AG20443 (cell line): Measurements from ENCODE around the gene NPY4R2.
"Not testable (repeated sequence)": the region's sequence is repeated elsewhere in the genome, so short reads cannot be mapped to it uniquely, and the experiment has no call there.

Experiments used
- DNase-seq: peaks from one replicate; pipeline ENCODE4 v3.0.0; 2012; ENCODE audit warnings: low spot score, mixed read lengths

NPY4R2 gene

DNA sequence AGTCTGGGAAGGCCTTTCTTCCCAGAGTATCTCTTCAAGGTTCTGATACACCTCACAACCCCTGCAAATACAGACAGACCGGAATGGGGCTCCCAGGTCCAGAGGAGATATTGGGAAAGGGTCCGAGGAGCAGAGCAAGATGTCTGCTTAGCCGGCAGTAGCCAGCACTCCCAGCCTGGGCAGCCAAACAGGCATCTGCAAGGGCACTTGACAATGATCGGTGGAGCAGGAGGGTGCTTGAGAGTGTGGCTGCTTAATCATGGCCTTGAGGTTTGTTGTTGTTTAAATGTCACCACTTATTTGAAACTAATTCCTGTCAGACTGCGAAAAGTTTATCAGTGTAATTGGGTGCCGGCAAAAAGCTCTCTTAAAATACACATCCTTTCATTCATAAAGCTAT lies 15.0 kb downstream of the NPY4R2 start:
- DNase-seq = not testable (repeated sequence)

DNA sequence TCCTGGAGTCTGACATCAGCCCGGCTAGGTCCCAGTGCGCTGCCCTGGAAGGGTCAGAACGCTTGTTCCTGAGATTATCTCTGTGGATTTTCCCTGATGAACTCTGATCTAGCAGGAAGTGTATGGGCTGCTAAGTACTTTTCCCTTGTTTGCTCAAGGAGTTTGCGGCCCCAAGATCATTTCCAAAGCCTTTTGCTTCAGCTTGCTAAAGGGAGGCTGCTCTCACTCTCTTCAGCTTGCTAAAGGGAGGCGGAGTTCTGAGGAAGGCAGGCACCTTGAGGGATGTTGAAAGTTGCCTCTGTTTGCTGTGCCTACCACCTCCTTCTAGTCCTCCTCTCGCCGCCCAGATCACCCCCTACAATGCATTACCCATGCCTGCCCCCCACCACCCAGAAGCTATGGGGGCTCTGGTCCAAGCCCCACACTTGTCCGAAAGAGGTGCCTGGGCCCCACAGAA lies 18.3 kb downstream of the NPY4R2 start:
- peak; percentile 0 for DNase-seq

DNA sequence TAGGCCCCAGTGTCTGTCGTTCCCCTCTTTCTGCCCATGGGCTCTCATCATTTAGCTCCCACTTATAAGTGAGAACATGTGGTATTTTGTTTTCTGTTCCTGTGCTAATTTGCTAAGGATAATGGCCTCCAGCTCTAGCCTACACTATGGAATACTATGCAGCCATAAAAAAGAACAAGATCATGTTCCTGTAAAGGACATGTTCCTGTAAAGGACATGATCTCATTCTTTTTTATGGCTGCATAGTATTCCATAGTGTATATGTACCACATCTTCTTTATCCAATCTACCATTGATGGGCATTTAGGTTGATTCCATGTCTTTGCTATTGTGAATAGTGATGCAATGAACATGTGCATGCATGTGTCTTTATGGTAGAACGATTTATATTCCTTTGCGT lies 19.2 kb downstream of the NPY4R2 start:
- DNase-seq = not testable (repeated sequence)

DNA sequence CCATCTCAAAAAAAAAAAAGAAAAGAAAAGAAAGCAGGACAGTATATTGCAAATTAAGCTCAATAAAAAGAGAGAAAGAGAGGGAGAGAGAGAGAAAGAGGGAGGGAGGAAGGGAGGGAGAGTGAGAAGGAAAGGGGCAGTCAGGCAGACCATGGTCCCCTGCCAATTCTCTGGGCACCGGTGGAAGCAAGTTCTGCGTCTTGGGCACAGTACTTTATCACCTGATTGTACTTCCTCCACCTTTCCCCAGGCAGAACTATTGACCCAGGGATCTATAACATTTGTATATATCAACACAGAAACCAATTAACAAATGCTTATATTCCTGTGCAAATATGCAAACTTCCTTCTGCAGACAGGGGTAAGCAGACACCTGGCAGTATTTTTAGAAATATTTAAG lies 22.4 kb downstream of the NPY4R2 start:
- DNase-seq = not testable (repeated sequence)

DNA sequence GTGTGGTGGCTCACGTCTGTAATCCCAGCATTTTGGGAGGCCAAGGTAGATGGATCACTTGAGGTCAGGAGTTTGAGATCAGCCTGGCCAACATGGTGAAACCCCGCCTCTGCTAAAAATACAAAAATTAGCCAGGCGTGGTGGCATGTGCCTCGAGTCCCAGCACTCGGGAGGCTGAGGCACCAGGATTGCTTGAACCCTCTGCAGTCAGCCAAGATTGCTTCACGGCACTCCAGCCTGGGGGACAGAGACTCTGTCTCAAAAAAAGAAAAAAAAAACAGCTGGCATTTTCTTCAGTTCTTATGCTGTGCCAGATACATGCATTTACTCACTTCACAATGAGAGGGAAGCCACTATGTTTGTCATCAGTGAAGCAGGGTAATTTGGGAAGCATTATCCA lies 22.9 kb downstream of the NPY4R2 start:
- DNase-seq = peak; percentile 1

DNA sequence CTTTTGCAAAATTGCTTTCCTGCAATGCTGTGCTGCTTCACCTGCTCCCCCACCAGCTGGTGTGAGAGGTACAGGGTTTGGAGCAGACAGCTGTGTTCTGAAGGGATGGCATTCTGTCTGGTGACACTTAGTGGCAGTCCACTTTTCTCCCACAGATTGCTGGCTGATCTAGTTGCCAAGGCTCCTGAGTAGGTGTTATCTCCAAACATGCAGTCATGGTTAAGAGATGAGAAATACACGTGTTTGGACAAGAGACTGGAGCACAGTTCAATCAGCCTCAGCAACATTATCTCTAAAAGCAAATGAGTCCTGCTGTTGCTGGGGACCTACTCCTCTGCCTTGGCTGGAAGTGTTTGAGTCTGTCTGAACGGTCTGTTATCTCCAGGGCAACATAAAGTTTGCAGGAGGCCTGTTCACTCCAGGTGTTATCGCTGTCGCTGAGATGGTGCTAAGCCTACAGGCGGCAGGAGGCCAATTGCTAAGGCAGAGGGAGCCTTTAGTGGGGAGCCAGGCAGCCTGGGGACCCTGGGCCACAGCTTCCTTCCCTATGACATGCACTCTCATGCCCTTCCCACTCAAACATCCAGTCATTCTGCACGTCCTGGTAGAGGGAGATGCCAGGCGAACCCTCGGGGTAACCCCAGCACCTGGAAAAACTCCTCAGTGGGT lies 24.0 kb downstream of the NPY4R2 start:
- DNase-seq = peak; percentile 2

DNA sequence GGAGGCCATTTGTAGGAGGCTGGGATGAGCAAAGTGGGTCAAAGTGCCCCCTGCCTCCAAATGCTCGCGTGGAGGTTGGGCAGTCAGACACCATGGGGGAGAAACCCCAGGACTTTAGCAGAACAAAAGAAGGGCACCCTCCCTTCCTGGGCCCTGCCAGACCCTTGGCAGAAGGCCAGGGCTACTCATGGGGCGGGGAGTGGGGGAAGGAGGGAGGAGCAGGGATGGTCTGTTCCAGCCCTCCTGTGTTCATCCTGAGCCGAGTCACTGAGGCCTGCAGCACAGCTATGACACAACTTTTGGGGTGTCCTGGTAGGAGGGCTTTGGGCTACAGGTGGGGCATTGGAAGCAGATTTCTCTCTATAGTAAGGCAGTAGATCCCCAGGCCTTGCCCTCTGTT lies 24.9 kb downstream of the NPY4R2 start:
- DNase-seq = not testable (repeated sequence)

DNA sequence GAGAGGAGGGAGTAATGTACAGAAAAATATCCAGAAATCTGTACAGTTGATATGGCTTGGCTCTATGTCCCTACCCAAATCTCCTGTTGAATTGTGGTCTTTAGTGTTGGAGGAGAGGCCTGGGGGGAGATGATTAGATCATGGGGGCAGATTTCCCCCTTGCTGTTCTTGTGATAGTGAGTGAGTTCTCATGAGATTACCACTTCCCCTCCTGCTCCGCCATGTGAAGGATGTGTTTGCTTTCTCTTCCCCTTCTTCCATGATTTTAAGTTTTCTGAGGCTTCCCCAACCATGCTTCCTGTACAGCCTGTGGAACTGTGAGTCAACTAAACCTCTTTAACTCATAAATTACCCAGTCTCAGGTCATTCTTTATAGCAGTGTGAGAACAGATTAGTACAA lies 29.0 kb downstream of the NPY4R2 start:
- DNase-seq = not testable (repeated sequence)

DNA sequence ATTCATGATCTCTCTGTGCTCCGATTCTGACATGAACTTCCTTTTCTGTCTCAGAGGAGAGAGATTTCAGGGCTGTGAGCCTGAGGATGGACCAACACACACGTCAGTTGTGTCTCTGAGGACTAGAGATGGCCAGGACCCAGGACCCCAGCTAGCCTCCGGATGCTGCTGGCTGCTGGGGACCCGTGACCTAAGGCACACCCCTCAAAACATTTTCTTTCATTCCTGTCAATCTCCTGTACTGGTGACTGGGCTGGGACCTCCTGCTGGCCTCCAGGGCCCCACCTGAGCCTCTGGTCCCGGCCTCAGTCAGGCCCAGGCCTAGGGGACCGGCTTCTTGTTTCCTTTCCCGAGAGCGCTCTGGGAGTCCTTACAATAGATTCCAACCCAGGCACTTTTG lies 38.7 kb downstream of the NPY4R2 start:
- peak; percentile 0 for DNase-seq

DNA sequence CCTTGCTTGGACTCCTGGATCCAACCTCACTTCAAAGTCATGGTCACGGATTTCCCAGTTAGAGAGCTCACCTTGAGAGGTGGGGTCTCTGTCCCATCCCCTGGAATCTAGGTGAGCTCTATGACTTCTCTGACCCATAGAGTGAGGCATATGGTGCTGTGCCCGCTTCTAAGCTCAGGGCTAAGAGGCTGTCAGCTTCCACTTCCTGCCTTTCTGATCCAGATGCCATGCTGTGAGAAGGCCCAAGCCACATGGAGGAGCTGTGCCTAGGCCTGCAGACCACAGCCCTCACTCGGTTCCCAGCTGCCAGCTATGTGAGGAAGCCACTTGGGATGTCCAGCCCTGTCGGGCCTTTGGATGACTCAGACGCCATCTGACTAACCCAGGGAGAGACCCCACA lies 41.2 kb downstream of the NPY4R2 start:
- DNase-seq = not testable (repeated sequence)

DNA sequence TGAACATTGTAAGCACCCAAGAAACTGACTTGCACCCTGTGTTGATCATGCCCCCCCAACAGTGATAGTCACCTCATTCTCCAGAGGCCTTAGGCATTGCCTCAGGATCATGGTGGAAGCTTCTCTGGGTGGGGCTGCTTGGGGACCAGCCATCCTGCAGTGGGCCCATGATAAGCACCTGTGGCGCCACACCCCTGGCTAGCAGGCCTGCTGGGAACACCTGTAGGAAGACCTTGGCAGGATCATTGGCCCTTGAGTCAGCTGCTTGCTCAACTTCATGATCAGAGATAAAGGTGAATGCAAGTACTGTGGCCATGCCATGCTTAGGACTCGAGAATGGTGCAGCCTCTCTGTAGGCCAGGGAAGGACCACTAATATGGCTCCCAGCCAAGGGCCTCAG lies 42.2 kb downstream of the NPY4R2 start:
- DNase-seq = not testable (repeated sequence)

DNA sequence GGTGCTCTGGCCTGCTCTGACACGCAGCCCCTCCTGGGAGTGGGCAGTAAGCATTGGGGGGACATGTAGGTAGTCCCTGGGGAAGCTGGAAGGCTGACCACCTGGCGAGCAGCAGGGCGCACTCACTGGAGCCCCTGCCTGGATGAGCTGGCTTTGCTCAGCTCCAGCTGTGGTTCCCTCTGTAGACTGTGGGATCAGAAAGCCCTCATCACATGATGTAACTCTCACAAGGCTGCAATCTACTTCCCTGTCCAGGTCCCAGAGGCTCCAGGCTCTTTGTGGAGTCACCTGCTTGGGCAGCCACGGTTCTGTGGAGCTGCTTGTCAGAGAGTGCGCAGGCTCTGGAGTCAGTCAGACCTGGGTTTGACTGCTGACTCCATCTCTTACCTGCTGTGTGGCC lies 44.3 kb downstream of the NPY4R2 start:
- not testable (repeated sequence) for DNase-seq

DNA sequence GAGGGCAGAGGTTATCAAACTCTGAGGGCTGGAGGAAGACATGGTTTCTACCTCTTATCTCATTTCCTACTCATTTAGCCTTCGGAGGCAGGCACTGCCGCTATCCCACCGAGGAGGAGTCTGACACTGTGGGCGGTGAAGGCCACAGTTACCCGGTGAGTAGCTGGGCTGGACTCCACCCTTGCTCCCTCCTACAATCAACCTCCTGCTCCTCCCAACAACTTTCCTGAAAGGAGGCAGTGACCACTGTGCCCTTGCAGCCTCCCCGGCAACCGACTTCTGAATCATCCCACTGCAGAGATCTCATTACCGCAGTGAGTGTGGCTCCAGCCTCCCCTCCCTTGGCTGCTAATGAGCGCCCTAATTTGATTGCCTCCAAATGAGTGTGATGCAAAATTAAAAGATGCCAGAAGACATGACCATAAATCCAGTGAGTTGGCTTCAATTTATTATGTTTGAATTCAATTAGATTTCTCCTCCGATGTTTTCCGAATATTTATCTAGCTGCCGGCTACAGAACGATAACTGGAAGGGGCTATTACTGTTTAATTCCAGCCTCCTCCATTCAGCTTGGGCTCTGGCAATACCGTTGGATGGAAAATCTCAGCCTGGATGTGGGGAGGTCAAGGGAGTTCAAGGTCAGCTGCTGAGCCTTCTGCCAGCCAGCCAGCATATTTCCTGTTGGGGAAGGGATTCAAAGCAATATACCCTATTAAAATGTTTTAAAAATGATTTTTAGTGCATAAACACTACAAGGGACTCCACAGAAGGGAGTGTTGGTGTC lies 46.0 kb downstream of the NPY4R2 start:
- DNase-seq = not testable (repeated sequence)

DNA sequence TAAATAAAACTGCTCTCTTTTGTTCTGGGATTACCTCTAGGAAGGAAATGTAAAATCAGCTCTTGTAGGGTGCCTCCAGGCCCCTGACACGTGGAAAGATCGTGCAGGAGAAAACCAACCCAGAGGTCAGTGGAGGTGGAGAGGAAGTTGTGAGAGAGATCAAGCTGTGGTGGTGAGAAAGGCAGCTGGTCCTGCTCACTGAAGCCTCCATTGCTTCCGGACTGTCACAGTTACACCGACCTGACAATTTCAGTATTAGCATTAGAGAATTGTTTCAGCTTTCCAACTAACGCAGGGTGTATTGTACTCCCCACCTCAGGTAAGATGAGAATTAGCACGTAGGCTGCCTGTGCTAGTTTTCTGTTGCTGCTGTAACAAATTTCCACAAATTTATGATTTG lies 50.5 kb downstream of the NPY4R2 start:
- not testable (repeated sequence) for DNase-seq

DNA sequence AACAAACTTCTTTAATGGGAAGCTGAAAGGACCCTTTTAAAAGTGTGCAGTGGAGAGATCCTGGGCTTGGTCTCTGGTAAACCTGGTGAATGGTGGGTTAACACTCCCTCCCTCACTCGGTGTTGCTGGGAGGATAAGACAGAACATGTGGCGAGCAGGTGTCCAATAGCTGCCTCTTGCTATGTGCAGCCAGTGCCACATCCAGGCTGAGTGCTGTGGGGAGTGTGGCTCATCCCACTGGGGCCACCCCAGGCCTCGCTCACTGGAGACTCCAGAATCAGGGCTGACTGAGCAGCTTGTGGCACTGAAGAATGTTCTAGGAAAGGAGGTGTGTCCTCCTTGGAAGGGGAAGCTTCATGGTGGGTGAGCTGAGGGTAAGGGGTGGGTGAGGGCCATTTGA lies 51.6 kb downstream of the NPY4R2 start:
- not testable (repeated sequence) for DNase-seq

DNA sequence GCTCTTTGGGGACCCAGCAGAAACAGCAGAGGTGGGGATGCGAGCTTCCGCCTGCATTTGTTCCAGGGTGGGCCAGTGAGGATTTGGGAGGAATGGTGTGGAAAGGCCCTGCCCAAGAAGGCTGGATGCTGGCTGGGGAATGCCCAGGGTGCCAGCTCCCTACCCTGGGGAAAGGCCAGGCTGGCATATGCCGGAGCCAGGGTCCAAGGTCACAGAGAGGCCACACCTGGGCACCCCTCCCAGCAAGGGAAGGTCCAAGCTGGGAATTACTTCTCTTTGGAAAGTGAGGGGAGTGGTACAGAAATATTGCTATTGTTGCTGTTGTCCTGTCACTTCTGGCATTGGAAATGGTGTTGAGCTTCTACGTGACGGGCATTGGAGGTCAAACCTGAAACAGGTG lies 53.1 kb downstream of the NPY4R2 start:
- DNase-seq = not testable (repeated sequence)

DNA sequence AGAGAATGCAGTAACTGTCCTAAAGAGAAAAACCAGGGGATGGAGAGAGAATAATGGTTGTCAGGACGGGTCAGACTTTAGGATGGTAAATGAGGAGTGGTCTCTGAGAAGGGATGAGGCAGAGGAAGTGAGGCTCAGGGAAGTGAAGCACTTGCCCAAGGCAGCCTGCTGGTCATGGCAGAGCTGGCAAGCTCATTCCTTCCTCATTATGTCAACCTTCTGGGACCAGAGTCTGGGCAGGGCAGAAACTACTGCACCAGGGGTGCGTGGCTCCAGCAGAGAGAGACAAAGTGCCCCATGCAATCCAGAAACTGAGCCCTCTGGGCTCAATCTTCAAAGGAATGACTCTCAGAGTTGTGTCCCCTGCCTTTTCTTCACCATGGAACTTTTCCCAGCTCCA lies 53.6 kb downstream of the NPY4R2 start:
- not testable (repeated sequence) for DNase-seq
